SH-SY5Y (cell line): Measurements from ENCODE around the gene TEX22.

ENCODE experiments used
- GATA2 ChIP-seq: IDR thresholded peaks from 2 replicates; pipeline ENCODE4 v1.6.1; 2011; ENCODE audit warnings: mild to moderate bottlenecking, low read depth, low read length
- GATA3 ChIP-seq: IDR thresholded peaks from 2 replicates; pipeline ENCODE4 v1.6.1; 2011; ENCODE audit warnings: low read depth, mild to moderate bottlenecking, low read length, moderate library complexity

Gene TEX22

DNA sequence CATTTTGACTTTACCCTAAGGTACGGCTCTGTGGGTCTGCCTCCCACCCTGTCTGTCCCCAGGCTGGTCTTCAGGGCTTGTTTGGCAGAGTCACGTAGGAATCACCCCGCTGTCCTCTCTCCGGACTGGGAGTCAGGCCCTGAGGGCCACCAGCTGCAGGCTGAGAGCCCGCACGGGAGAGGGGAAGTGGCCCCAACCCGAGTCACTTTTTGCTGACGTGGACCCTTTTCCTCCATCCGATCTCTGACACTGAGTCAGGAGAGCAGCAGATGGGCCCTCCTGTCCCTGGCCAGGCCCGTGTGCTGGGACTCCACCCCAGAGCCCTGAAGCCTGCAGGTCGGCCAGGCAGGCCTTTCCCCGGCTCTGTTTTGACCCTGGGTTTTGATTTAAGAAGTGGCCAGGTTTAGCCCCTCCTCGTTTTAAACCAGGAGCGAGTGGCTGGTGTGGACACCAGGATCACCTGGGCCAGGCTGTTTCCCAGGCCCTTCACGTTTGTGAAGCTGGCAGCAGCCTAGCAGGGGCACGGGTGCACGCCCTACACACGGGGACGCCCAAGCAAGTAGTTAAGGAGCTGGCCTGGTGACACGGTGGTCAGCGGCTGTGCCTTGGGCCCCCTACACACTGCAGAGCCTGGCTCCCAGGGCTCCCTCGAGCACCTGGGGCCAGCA lies 12.5 kb upstream of the TEX22 start:
- TF ChIP-seq GATA3 (no peak), GATA2 (no peak)

DNA sequence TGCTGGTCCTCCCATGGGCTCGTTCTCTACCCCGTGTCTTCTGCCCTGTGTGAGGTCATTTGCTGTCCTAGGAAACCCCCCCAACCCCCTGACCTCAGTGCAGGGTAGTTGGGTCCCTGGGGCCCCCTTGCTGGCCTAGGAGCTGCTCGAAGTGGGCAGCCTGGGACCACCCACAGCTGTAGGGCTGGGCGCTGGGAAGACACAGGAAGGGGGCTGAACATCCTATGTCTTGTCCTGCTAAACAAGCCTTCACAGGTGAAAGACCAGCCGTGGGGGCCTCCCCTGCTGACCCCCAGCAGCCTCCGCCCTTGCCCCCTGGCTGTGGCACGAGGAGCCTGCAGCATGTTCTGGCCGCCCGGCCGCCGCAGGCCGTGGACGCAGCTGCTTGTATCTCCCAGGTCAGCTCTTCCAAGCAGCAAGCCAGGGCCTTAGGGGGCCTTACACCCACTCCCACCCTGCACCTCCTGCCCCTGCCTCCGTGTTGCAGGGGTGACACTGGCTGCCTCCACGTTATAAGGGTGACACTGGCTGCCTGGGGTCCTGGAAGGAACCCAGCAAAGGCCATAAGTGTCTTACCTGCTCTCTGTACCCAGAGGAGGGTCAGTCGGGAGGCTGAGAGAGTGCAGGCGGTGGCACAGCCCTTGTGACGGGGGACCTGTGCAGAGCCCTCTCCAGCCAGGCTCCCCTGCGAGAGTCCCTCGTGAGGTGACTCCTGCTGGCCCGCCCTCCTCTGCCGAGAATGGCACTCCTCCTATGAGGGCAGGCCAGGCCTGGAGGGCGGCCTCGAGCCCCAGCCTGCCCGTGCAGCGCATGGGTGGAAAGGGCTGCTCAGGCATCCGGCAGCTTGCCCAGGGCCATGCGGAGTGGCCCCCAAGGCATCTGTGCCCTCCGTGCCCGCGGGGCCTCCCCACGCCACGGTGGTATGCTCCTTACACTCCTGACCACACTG lies 11.5 kb upstream of the TEX22 start:
- TF ChIP-seq GATA2: no peak
- TF ChIP-seq GATA3: no peak

DNA sequence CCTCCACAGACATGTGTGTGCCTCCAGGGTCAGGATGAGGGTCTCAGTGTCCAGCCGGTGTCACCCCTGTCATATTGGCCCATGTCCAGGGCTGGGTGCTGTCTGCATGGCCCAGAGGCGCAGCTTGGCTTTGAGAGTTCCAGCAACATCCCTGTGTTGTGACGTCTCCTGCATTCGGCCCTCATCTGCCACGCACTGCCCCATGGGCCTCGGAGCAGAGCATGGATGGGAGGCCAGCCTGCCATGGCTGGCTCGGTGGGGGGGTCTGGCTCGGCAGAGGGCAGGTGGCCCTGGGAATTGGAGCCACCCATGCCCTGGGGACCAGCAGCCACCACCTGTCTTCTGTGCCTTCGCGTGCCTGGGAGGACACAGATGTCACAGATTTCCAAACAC lies 10.8 kb upstream of the TEX22 start:
- TF ChIP-seq GATA2 (no peak), GATA3 (no peak)

GRCh38 chr14:105388110-105388951 lies 10.0 kb upstream of the TEX22 start:
- TF ChIP-seq GATA2 (no peak), GATA3 (no peak)

DNA sequence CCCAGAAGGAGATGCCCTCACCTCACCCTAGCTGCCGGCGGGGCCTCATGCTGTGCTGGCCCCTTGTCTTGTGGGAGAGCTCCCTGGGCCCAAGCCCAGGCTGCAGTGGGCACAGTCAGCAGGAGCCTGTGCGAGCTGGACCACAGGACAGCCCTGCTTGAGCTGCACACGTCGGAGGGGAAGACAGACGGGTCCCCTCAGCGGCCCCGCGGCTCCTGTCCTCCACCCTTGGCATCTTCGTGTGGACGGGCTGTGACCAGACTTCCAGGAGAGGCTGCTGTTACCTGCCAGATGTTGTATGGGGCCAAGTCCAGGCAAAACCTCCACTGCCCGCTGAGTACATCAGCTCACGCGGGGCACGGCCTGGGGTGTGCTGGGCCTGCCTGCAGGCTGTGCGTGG lies 9.4 kb upstream of the TEX22 start:
- TF ChIP-seq GATA3: no peak
- TF ChIP-seq GATA2: no peak

DNA sequence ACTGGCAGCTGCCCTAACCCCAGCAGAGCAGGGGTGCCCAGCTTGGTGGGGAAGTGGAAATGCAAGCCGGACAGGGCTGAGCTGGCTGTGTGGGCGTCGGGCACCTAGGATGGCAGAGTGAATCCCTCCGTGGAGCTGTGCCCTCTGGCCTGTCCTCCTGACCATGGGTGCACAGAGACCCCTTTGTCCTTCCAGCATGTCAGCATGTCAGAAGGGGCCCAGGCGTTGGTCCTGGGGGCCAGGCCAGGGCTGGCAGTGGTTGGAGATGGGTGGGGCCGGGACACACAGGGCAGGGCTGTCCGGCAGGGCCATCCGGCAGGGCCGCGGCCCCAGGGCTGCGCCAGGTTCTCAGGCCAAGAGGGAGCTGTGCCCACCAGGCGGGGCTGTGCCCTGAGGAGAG lies 8.8 kb upstream of the TEX22 start:
- TF ChIP-seq GATA2: no peak
- TF ChIP-seq GATA3: no peak

- TF ChIP-seq GATA2: no peak
- no peak for TF ChIP-seq GATA3
These were observed 8.1 kb upstream of the TEX22 start for GRCh38 chr14:105389976-105390848.

DNA sequence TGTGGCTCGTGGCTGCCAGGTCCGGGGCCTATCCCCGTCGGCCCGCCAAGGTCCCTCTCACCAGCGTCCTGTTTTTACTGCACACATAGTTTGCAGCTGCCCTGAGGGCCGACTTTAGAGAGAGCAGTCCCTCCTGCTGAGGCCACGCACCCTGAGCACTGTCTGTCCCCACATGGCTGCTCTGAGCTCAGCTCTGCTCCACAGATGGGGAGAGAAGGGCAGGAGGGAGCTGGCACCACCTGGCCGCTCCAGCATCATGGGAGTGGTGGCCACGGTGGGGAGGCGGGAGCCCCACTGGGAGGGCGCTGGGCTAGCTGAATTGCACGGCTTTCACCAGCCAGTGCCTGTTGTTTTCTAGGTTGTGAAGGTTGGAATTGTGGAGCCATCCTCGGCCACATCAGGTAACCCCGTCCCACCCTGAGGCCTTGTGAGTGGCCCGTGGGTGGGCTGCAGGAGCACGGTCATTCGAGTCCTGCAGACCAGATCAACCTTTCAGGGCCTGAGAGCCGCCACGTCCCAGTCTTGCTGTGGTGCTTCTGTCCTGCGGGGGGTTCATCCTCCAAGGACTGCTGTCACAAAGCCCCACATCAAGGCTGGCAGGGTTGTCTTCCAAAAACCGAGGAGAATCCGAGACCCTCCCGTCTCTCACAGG lies 7.4 kb upstream of the TEX22 start:
- no peak for TF ChIP-seq GATA2
- TF ChIP-seq GATA3: no peak

GRCh38 chr14:105391541-105391940 lies 6.8 kb upstream of the TEX22 start:
- no peak for TF ChIP-seq GATA2
- no peak for TF ChIP-seq GATA3

GRCh38 chr14:105392131-105393090 lies 5.9 kb upstream of the TEX22 start:
- TF ChIP-seq GATA2: no peak
- no peak for TF ChIP-seq GATA3

DNA sequence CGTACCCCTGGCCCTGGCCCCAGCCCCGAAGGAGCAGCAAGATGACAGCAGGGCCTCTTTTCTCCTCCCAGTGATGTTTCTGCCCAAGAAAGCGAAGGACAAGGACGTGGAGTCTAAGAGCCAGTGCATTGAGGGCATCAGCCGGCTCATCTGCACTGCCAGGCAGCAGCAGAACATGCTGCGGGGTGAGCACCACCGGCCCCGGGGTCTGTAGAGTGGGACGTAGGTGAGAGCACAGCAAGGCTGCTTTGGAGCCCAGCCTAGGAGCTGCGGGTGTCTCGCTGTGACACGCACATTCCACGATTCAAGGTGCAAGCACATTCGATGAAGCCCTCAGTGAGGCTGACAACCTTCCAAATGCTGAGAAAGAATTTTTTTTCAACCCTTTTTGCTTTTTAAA lies 5.2 kb upstream of the TEX22 start:
- TF ChIP-seq GATA2: no peak
- no peak for TF ChIP-seq GATA3
